Loucy (cell line): ENCODE measurements around the gene ADRA2A.

Source experiments
- H2AFZ ChIP-seq: fragments of 200-600 bp; sonication (generic); 2 replicates; pipeline ENCODE4 v1.6.0; 2016; ENCODE audit warnings: antibody characterized with exemption, mild to moderate bottlenecking, low read length, moderate library complexity
- H3F3A ChIP-seq: fragments of 200-600 bp; 2 replicates; pipeline ENCODE4 v1.6.0; 2016; ENCODE audit warnings: antibody characterized with exemption, low read depth, mild to moderate bottlenecking
- H3K27me3 ChIP-seq: fragments of 200-600 bp; sonication (generic); 2 replicates; pipeline ENCODE4 v1.6.1; 2014; ENCODE audit warnings: low read length, mild to moderate bottlenecking; ENCODE audit not compliant: insufficient read depth, poor library complexity, severe bottlenecking
- H3K36me3 ChIP-seq: fragments of 200-600 bp; sonication (generic); 2 replicates; pipeline ENCODE4 v1.6.1; 2016; ENCODE audit warnings: low read length; ENCODE audit not compliant: insufficient read depth
- H3K4me1 ChIP-seq: fragments of 200-600 bp; sonication (generic); 2 replicates; pipeline ENCODE4 v1.5.1; 2014; ENCODE audit warnings: low read length, mild to moderate bottlenecking; ENCODE audit not compliant: insufficient read depth, poor library complexity, severe bottlenecking
- H3K4me2 ChIP-seq: fragments of 200-600 bp; sonication (generic); 2 replicates; pipeline ENCODE4 v1.6.0; 2014; ENCODE audit warnings: antibody characterized with exemption, low read length, low read depth, mild to moderate bottlenecking; ENCODE audit not compliant: poor library complexity, severe bottlenecking
- H3K4me3 ChIP-seq: fragments of 200-600 bp; sonication (generic); 2 replicates; pipeline ENCODE4 v1.5.1; 2014; ENCODE audit warnings: low read length, mild to moderate bottlenecking, mixed read lengths; ENCODE audit not compliant: poor library complexity, severe bottlenecking
- H3K79me2 ChIP-seq: fragments of 200-600 bp; sonication (generic); 2 replicates; pipeline ENCODE4 v1.6.1; 2014; ENCODE audit warnings: low read length; ENCODE audit not compliant: insufficient read depth
- H3K9ac ChIP-seq: fragments of 200-600 bp; sonication (generic); 2 replicates; pipeline ENCODE4 v1.6.0; 2014; ENCODE audit warnings: mild to moderate bottlenecking, low read depth, low read length, moderate library complexity; ENCODE audit not compliant: poor library complexity, severe bottlenecking
- H3K9me2 ChIP-seq: fragments of 200-600 bp; sonication (generic); replicated peaks from 2 replicates; pipeline ENCODE4 v1.6.1; 2016; ENCODE audit warnings: low read depth, low read length, mixed read lengths
- H3K9me3 ChIP-seq: fragments of 200-600 bp; sonication (generic); 2 replicates; pipeline ENCODE4 v1.6.1; 2014; ENCODE audit warnings: mild to moderate bottlenecking, antibody characterized with exemption, low read length, low read depth; ENCODE audit not compliant: insufficient read depth
- H4K20me1 ChIP-seq: fragments of 200-600 bp; sonication (generic); 2 replicates; pipeline ENCODE4 v1.6.0; 2014; ENCODE audit warnings: antibody characterized with exemption, low read length, mild to moderate bottlenecking; ENCODE audit not compliant: insufficient read depth, poor library complexity, severe bottlenecking
- CTCF ChIP-seq: fragments of 200-600 bp; sonication (generic); conservative IDR thresholded peaks from 2 replicates; pipeline ENCODE4 v1.5.1; 2014; ENCODE audit warnings: mild to moderate bottlenecking, antibody characterized with exemption, low read length
- EZH2phosphoT487 ChIP-seq: fragments of 200-600 bp; IDR thresholded peaks from 2 replicates; pipeline ENCODE4 v1.6.1; 2018; ENCODE audit warnings: antibody characterized with exemption, mild to moderate bottlenecking, moderate library complexity, borderline replicate concordance

Gene ADRA2A

GRCh38 chr10:111113961-111114757 is 37.3 kb downstream of the ADRA2A start:
- Histone ChIP-seq H3K9ac (no peak overlapping the region), H3K27me3 (no peaks in the 10 kb centered on the region), H3F3A (no peaks in the 10 kb centered on the region), H3K9me2 (no peaks in the 10 kb centered on the region), H2AFZ (peak overlapping the region; percentile 54; the same call in 1 of the 2 replicates), H3K79me2 (no peaks in the 10 kb centered on the region), H3K36me3 (no peaks in the 10 kb centered on the region), H3K4me1 (peaks cover 12% of the 10 kb centered on the region), H3K9me3 (no peaks in the 10 kb centered on the region), H3K4me2 (peak overlapping the region; percentile 25), H4K20me1 (no peaks in the 10 kb centered on the region), H3K4me3 (no peak overlapping the region)
- TF ChIP-seq CTCF: no peak
- TF ChIP-seq EZH2phosphoT487: no peak

- H3K4me3 ChIP-seq: no peak overlapping the region
- H3K9me3 ChIP-seq: no peaks in the 10 kb centered on the region
- no peaks in the 10 kb centered on the region for H4K20me1 ChIP-seq
- no peaks in the 10 kb centered on the region for H3K9me2 ChIP-seq
- H3F3A ChIP-seq: no peaks in the 10 kb centered on the region
- H3K79me2 ChIP-seq: no peaks in the 10 kb centered on the region
- no peak overlapping the region for H3K4me2 ChIP-seq
- no peak overlapping the region; the same call in 1 of the 2 replicates for H2AFZ ChIP-seq
- peaks cover 12% of the 10 kb centered on the region for H3K4me1 ChIP-seq
- H3K9ac ChIP-seq: no peak overlapping the region
- no peak for TF ChIP-seq EZH2phosphoT487
- no peak for TF ChIP-seq CTCF
- H3K27me3 ChIP-seq: no peaks in the 10 kb centered on the region
- no peaks in the 10 kb centered on the region for H3K36me3 ChIP-seq
Observed at GRCh38 chr10:111114758-111115500, 38.1 kb downstream of the ADRA2A start.

GRCh38 chr10:111116211-111116610 is 39.4 kb downstream of the ADRA2A start:
- Histone ChIP-seq H3K36me3 (no peaks in the 10 kb centered on the region), H3F3A (no peaks in the 10 kb centered on the region), H3K79me2 (no peaks in the 10 kb centered on the region), H3K27me3 (no peaks in the 10 kb centered on the region), H3K9me2 (no peaks in the 10 kb centered on the region), H3K9ac (no peak overlapping the region), H3K4me2 (no peak overlapping the region), H3K4me3 (no peak overlapping the region), H3K4me1 (peaks cover 12% of the 10 kb centered on the region), H4K20me1 (no peaks in the 10 kb centered on the region), H3K9me3 (no peaks in the 10 kb centered on the region), H2AFZ (no peak overlapping the region)
- no peak for TF ChIP-seq EZH2phosphoT487
- no peak for TF ChIP-seq CTCF
